ENCODE data around the gene KRTAP6-3. TPM values are rescaled to one million over a fixed set of nuclear protein-coding genes. Genes with fewer than 3 reads are reported as not detected.

The KRTAP6-3 gene
- total and polyA plus RNA-seq, 9 of the 15 experiments (the other 6 are each of a cell fraction or from before 2014, with no cell fraction given), result 0.23 TPM; not detected in 8

DNA sequence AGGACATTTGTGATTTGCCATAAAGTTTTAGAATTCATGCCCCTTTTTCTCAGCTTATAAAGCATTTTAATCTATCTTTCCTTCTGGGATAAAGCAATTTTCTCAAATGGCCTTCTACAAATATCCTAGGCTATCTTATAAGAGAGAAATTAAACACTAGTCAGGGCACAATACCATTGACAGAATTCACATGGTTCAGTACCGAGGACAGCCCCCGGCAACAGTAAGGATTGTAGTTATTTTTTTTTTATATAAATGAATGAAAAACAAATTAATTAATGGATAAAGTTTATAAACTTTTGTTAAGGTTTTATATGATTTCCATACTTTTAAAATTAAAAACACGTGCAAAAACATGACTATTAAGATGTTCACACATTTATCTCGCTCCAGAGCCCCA lies 35.9 kb downstream of the KRTAP6-3 start:
- intact Hi-C loops (cut with micrococcal nuclease), result no loop called here
- H3K4me3 ChIP-seq, result no peak overlapping the region
- H3K9me3 ChIP-seq (replicated peaks; ENCODE audit: control insufficient read depth, insufficient read depth, low read depth, low read length), result no peaks in the 10 kb centered on the region
- no TSS peak for BruUV-seq (replicated peaks)
- WGBS (ENCODE audit: insufficient coverage, low coverage, missing lambda C conversion rate), result 0% methylated on average over 4 of the region's 4 CpGs
- FAIRE-seq (no peak), ATAC-seq (no peak), DNase-seq (ENCODE audit: extremely low read depth in 1 of 4, low spot score in 3 of 4) (no peak)
- no peak overlapping the region for H3K4me2 ChIP-seq (ENCODE audit: insufficient read depth, low read length)
- no peaks in the 10 kb centered on the region for H3K79me2 ChIP-seq (ENCODE audit: control insufficient read depth, insufficient read depth, low read length)
- H3K9ac ChIP-seq (ENCODE audit: insufficient read depth in 1 of 2, low read depth in 2 of 2, low read length in 2 of 2), result no peak overlapping the region
- TF ChIP-seq EHMT2 (IDR thresholded peaks at IDR 0.05) (no peak), PRPF4 (IDR thresholded peaks at IDR 0.05; ENCODE audit: insufficient read depth, low read depth, low read length, poor library complexity, severe bottlenecking) (no peak), ZNF24 (IDR thresholded peaks at IDR 0.05) (no peak), ZNF124 (CRISPR knock-in tag; IDR thresholded peaks at IDR 0.05) (no peak), ZNF274 (IDR thresholded peaks at IDR 0.05; ENCODE audit: borderline replicate concordance, low read depth, low read length) (no peak), RBFOX2 (IDR thresholded peaks at IDR 0.05; ENCODE audit: low read depth, low read length) (no peak), CBFB (CRISPR knock-in tag; IDR thresholded peaks at IDR 0.05) (no peak), RFX5 (IDR thresholded peaks at IDR 0.05; ENCODE audit: low read depth, low read length) (no peak)
- TF ChIP-seq, protein P1, sequence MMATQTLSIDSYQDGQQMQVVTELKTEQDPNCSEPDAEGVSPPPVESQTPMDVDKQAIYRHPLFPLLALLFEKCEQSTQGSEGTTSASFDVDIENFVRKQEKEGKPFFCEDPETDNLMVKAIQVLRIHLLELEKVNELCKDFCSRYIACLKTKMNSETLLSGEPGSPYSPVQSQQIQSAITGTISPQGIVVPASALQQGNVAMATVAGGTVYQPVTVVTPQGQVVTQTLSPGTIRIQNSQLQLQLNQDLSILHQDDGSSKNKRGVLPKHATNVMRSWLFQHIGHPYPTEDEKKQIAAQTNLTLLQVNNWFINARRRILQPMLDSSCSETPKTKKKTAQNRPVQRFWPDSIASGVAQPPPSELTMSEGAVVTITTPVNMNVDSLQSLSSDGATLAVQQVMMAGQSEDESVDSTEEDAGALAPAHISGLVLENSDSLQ (IDR thresholded peaks at IDR 0.05), result no peak
- no peaks in the 10 kb centered on the region for H4K20me1 ChIP-seq (replicated peaks; ENCODE audit: control insufficient read depth, insufficient read depth, low read length)
- in situ Hi-C loops (cut with MboI), result no loop called here
- H3K36me3 ChIP-seq (ENCODE audit: control insufficient read depth, insufficient read depth, low read length), result no peaks in the 10 kb centered on the region
- H3K27me3 ChIP-seq (ENCODE audit: control insufficient read depth in 2 of 2, insufficient read depth in 2 of 2, low read length in 2 of 2), result no peaks in the 10 kb centered on the region
- no peaks in the 10 kb centered on the region for H3K4me1 ChIP-seq (replicated peaks in 1 of 2; ENCODE audit: control insufficient read depth in 2 of 2, insufficient read depth in 2 of 2, low read length in 2 of 2)
- H3K9me1 ChIP-seq (ENCODE audit: control insufficient read depth, insufficient read depth, low read length), result no peaks in the 10 kb centered on the region
- POLR2A ChIA-PET, result no interaction called here
- CTCF ChIA-PET (ENCODE audit: low intra/inter-chr PET ratio), result no interaction called here
- H2AFZ ChIP-seq (ENCODE audit: low read depth, low read length), result no peak overlapping the region
- no peak overlapping the region for H3K27ac ChIP-seq (ENCODE audit: extremely low read depth, low read depth, low read length)
